ENCODE data around the gene FSD2. TPM values are rescaled to one million over a fixed set of nuclear protein-coding genes. Genes with fewer than 3 reads are reported as not detected.
"Not testable (repeated sequence)": the region's sequence is repeated elsewhere in the genome, so short reads cannot be mapped to it uniquely, and the experiment has no call there.

The FSD2 gene
- total RNA-seq, 2 experiments from 2014 or later, result not detected

DNA sequence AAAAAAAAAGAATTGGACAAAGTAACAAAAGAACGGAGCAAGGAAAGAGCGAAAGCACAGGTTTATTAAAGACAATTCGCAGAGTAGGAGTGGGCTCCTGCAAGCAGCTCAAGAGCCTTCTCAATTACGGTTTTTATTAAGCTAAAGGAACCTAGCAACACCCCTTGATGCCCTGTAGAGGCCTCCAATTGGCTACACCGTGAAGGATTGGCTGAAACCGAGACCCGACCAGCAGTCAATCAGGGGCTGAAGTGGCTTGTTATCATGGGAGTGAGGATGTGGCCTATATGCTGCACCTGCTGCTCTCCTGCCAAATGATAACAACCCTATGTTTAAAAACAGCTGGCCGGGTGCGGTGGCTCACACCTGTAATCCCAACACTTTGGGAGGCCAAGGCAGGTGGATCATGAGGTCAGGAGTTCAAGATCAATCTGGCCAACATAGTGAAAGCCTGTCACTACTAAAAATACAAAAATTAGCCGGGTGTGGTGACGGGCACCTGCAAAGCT lies 75.8 kb downstream of the FSD2 start:
- no peaks in the 10 kb centered on the region for H3K9me3 Mint-ChIP-seq
- POLR2A ChIA-PET, result interaction anchor here (0.5 kb wide), 1 partner anchor 84 kb away, joined by 4 read pairs; no protein-coding TSS in a partner anchor
- peaks cover 10% of the 10 kb centered on the region for H3K36me3 Mint-ChIP-seq
- DNase-seq (no peak), ATAC-seq (ENCODE audit: low read depth) (no peak)
- H3K27ac Mint-ChIP-seq, result no peak overlapping the region
- no peaks in the 10 kb centered on the region for H3K27me3 Mint-ChIP-seq
- H3K4me1 Mint-ChIP-seq, result no peaks in the 10 kb centered on the region
- no peak overlapping the region for H3K4me3 Mint-ChIP-seq

DNA sequence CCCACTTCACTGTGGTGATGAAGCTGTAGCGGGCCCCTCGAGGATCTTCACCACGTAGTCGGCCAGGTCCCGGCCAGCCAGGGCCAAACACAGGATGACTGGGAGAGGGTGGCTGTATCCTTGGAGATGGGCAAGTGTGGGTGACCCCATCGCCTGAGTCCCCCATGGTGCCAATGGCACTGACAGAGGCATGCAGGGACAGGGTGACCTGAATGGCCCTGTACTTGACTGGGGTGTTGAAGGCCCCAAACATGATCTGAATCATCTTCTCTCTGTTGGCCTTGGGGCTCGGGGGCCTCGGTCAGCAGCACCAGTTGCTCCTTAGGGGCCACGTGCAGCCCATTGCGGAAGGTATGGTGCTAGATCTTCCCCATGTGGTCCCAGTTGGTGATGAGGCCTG lies 79.1 kb downstream of the FSD2 start:
- Mint-ChIP-seq H3K9me3 (no peaks in the 10 kb centered on the region), H3K27me3 (no peaks in the 10 kb centered on the region), H3K27ac (no peak overlapping the region), H3K4me1 (no peaks in the 10 kb centered on the region), H3K36me3 (peaks cover 8% of the 10 kb centered on the region), H3K4me3 (no peak overlapping the region)
- POLR2A ChIA-PET, result no interaction called here
- DNase-seq (no peak), ATAC-seq (ENCODE audit: low read depth) (no peak)

DNA sequence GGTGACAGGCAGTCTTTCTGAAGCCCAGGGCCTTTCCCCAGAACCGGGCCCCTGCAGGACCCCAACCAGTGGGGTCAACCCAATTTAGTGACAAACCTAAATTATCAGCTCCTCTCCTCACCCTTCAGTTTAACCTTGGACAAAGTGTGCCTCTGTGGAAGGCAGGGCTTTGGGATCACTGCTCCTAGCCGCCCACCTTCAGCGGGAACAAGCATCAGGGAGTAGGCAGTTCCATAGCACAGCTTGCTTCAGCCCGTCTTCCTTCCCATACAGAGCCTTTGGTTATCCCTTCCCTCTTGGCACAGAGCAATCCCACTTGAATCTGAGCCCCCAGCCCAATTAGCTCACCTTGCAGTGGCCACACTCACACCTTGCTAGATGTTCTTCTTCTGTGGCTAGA lies 90.9 kb downstream of the FSD2 start:
- POLR2A ChIA-PET, result no interaction called here

DNA sequence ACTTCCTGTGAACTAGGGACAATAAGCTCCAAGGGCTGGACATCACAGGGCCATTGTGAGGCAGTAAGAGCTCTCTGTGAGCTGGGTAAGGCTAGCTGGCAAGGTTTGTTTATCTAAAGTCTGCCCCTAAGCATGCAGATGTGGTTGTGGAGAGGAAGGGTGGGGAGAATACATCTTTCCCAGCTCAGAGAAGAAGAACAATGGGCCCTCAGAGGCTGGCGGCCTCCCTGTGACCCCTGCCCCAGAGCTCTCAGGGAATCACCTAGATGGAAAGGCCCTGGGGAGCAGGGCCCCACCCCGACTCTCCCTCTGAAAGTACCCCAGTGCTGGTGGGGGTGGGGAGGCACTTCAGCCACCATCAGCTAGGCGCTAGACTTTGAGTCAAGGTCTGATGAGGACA lies 91.9 kb downstream of the FSD2 start:
- Mint-ChIP-seq H3K36me3 (no peaks in the 10 kb centered on the region), H3K4me3 (no peak overlapping the region), H3K27me3 (peaks cover 9% of the 10 kb centered on the region), H3K9me3 (peaks cover 6% of the 10 kb centered on the region), H3K27ac (no peak overlapping the region), H3K4me1 (no peaks in the 10 kb centered on the region)
- POLR2A ChIA-PET, result no interaction called here
- DNase-seq (no peak), ATAC-seq (ENCODE audit: low read depth) (no peak)

More for the DNA sequence above, 90.9 kb downstream of the FSD2 start:
- no peak for DNase-seq
- Mint-ChIP-seq H3K36me3 (no peaks in the 10 kb centered on the region), H3K4me3 (no peak overlapping the region), H3K9me3 (peaks cover 6% of the 10 kb centered on the region), H3K27ac (no peak overlapping the region), H3K4me1 (no peaks in the 10 kb centered on the region), H3K27me3 (peaks cover 12% of the 10 kb centered on the region)
- no peak for ATAC-seq (ENCODE audit: low read depth)

DNA sequence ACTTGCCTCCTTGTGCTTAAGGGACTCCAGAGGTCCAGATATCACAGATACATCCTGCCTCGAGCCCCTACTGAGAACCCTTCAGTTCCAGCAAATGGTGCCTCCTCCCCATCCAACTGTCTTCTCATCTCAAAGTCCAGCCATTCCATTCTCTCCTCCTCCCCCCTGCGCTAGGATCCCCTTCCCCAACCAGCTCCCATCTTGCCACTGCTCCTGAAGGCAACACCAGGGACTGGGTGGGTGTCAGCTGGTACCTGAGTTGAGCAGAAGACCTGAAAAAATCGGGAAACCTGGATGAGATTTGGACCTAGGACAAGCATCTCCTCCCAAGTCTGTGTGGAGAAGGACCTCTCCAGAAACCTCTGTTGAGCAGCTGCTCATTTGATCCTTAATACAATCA lies 93.8 kb downstream of the FSD2 start:
- no peaks in the 10 kb centered on the region for H3K4me1 Mint-ChIP-seq
- H3K27me3 Mint-ChIP-seq, result peaks cover 9% of the 10 kb centered on the region
- POLR2A ChIA-PET, result no interaction called here
- no peaks in the 10 kb centered on the region for H3K36me3 Mint-ChIP-seq
- DNase-seq (no peak), ATAC-seq (ENCODE audit: low read depth) (no peak)
- no peak overlapping the region for H3K4me3 Mint-ChIP-seq
- peaks cover 2% of the 10 kb centered on the region for H3K9me3 Mint-ChIP-seq
- no peak overlapping the region for H3K27ac Mint-ChIP-seq

GRCh38 chr15:82710926-82711490 lies 94.9 kb downstream of the FSD2 start:
- Mint-ChIP-seq H3K4me1 (no peaks in the 10 kb centered on the region), H3K27ac (no peak overlapping the region), H3K4me3 (no peak overlapping the region), H3K27me3 (peaks cover 9% of the 10 kb centered on the region), H3K36me3 (no peaks in the 10 kb centered on the region), H3K9me3 (no peaks in the 10 kb centered on the region)
- DNase-seq, result no peak
- ATAC-seq (ENCODE audit: low read depth), result no peak
- POLR2A ChIA-PET, result no interaction called here

DNA sequence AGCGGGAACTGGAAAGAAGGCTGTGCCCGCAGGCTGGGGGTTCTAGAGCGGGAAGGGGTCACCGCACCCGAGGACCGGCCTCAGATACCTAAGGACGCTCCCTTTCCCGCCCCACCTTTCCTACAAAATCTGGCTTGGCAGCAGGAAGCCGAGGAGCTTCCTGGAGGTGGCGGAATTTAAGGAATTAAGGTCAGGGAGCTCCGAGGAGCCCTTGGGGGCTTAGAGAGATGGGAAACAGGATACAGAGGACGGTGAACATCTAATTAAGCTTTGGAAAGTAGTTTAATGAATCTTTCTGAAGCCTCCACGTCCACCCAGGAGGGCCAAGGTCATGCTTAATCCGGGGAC lies 95.7 kb downstream of the FSD2 start:
- peaks cover 9% of the 10 kb centered on the region for H3K27me3 Mint-ChIP-seq
- ATAC-seq (ENCODE audit: low read depth), result no peak
- H3K4me3 Mint-ChIP-seq, result peak overlapping the region; percentile 31
- no peaks in the 10 kb centered on the region for H3K36me3 Mint-ChIP-seq
- H3K27ac Mint-ChIP-seq, result no peak overlapping the region
- no peaks in the 10 kb centered on the region for H3K4me1 Mint-ChIP-seq
- DNase-seq, result no peak
- H3K9me3 Mint-ChIP-seq, result no peaks in the 10 kb centered on the region
- POLR2A ChIA-PET, result no interaction called here

- Mint-ChIP-seq H3K4me3 (peak within 1 kb of the TSS; percentile 59), H3K27ac (no peak within 1 kb of the TSS), H3K4me1 (no peaks in the 10 kb centered on the region), H3K27me3 (peaks cover 9% of the 10 kb centered on the region), H3K36me3 (no peaks in the 10 kb centered on the region), H3K9me3 (no peaks in the 10 kb centered on the region)
- POLR2A ChIA-PET, result interaction anchor here (0.8 kb wide), 1 partner anchor 41 kb away, joined by 3 read pairs; no protein-coding TSS in a partner anchor
- DNase-seq (peak; percentile 84), ATAC-seq (ENCODE audit: low read depth) (peak; percentile 93)
Observed at GRCh38 chr15:82709421-82710207, 96.3 kb downstream of the FSD2 start, which contains the start of gene AP3B2. TSS of gene AP3B2 (minus strand) at chr15:82709875. CDS start at chr15:82709706, 169 bp downstream.

- Mint-ChIP-seq H3K9me3 (no peaks in the 10 kb centered on the region), H3K27ac (no peak overlapping the region)
- POLR2A ChIA-PET, result interaction anchor here (0.8 kb wide), 1 partner anchor 41 kb away, joined by 3 read pairs; no protein-coding TSS in a partner anchor
Observed at GRCh38 chr15:82709081-82709420, 96.8 kb downstream of the FSD2 start.

GRCh38 chr15:82705856-82706255 lies 100.0 kb downstream of the FSD2 start:
- ATAC-seq (ENCODE audit: low read depth); H3K4me1 Mint-ChIP-seq; POLR2A ChIA-PET; H3K36me3 Mint-ChIP-seq; DNase-seq; H3K27me3 Mint-ChIP-seq; H3K9me3 Mint-ChIP-seq; H3K4me3 Mint-ChIP-seq; H3K27ac Mint-ChIP-seq: not testable (repeated sequence)

More at GRCh38 chr15:82709081-82709420, 96.8 kb downstream of the FSD2 start:
- H3K36me3 Mint-ChIP-seq, result no peaks in the 10 kb centered on the region
- peaks cover 9% of the 10 kb centered on the region for H3K27me3 Mint-ChIP-seq
- ATAC-seq (ENCODE audit: low read depth) (no peak), DNase-seq (no peak)
- H3K4me1 Mint-ChIP-seq, result no peaks in the 10 kb centered on the region
- no peak overlapping the region for H3K4me3 Mint-ChIP-seq

Other genes starting within 250 kb of the FSD2 start
- gene CPEB1, start 158.7 kb downstream of the FSD2 start, total RNA-seq, result under 1 TPM; 0.58 to 0.74 TPM
- gene AP3B2, start 96.2 kb downstream of the FSD2 start, total RNA-seq, result under 1 TPM in 1 of 2 experiments, not detected in 1; 0.17 TPM
- 10 to 100 TPM; 18.1 to 18.2 TPM for gene WHAMM, start 3.6 kb upstream of the FSD2 start, total RNA-seq
- gene HOMER2, start 146.7 kb upstream of the FSD2 start, total RNA-seq, result 1 to 10 TPM; 6.3 to 6.6 TPM
- 10 to 100 TPM; 24.4 to 25.9 TPM for gene RAMAC, start 180.1 kb upstream of the FSD2 start, total RNA-seq
- 10 to 100 TPM; 28.5 to 35.4 TPM for gene C15orf40, start 205.6 kb upstream of the FSD2 start, total RNA-seq